Activated naive CD8-positive, alpha-beta T cell treated with anti-CD3 and anti-CD28 coated beads, Interleukin-2, amount 50 U/mL, for 16 hours (primary cell): Measurements from ENCODE around the gene GUCA2B.

Experiments used
- DNase-seq: peaks from one replicate; pipeline ENCODE4 v3.0.0-alpha.2; 2020; ENCODE audit warnings: low read depth, low spot score

The GUCA2B gene

DNA sequence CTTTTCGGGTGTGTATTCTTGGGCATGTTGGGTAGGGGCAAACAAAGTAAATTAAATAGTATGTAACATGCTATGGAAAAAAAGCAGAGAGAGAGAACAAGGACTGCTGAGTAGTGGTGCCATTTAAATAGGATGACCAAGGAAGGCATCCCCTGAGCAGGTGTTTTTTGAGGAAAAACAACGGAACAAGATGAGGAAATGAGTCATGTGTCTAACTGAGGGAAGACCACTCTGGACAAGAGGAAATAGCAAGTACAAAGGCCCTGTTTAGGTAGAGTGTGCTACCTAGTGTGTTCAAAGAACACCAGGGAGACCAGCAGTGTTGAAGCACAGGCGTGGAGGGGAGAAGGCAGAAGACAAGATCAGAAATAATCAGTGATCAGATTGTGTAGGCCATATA is 31.4 kb downstream of the GUCA2B start:
- DNase-seq, result no peak

DNA sequence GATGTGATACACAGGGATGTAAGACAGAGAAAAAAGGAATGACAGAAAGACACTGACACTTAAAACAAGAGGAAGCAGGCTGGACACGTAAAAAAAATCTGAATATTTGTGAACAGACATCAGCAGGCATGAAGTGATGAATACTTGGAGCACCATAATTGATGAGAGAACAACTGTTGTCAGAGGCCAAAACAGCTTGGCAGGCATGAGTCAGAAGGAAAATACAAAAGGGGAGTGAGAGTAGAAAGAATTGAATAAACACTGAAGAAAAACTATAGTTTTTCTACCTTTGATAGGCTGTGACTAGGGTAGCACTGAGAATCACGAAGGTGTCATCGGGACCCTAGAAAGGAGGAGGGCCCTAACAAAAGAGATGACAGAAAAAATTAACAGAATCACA is 32.9 kb downstream of the GUCA2B start:
- DNase-seq, result no peak

DNA sequence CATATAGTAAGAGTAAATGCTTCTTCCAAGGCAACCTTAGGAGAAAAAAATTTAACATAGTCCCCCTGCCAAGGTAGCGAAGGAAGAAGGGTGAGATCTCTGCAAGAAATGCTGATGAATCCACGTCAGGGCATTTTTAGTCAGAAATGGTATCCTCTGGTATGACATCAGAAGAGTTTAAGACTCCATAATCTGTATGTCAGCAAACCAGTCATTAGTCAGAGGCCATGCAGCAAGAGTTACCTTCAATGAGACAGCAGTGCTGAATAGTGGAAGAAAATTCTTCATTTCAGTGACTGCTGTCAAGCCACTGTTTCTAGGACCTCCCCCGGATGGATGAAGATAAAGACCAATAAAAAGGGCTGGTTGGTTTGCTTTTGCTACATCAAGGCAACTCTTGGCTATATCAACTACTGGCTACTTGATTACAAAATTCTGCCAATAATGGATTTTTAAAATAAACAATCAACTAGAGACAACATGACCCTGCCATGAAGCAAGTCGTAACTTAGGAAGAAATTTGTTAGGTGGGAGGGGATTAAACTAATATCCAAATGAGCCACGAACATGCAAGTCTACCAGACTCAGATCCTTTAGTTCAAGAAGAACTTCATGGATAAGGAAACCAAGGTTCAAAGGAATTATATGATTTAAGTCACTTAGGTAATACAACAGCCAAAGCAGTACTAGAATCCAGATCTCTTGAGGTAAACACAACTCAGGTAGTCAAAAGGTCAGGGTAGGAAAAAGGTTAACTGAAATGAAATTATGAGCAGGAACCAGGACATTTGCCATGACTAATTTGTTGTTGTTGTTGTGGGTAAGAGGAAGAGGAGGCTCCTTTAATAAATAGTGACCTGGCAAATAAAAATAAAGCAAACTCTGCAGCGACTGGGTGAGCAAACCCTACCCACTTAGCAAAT is 37.0 kb downstream of the GUCA2B start:
- DNase-seq, result no peak

DNA sequence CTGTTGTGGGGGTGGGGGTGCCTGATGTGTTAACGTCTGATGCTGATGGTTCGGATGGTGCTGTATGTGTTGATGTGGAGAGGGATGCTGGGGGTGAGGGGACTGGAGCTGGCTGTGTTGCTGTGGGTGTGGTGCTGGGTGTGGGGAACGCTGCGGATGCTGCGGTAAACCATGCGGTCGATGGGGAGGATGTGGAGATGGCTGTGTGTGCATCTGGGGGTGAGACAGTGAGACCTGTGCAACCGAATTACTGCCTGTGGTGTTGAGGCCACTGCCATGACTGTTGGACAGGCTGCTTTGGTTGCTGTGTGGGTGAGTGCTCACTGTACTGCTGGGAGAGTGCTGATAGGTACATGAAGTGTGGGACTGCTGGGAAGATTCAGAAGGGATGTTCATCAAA is 38.1 kb downstream of the GUCA2B start:
- no peak for DNase-seq

DNA sequence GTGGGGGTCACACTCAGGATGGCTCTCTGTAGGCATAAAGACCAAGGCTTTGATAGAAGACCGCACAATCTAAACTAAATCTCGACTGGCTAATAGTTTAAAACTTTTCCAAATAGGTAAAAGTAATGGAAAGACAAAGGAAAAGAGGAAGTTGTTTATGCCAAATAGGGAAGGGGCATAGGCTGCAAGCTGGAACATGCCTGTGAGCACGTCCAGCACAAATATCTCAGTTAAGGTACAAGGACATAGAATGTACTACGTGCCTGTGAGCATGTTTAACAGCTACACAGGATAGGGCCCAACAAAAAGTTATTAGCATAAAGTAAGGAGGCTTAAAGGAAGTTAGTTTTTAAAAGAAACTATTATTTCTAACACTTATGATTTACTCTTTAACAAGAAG is 38.9 kb downstream of the GUCA2B start:
- no peak for DNase-seq

DNA sequence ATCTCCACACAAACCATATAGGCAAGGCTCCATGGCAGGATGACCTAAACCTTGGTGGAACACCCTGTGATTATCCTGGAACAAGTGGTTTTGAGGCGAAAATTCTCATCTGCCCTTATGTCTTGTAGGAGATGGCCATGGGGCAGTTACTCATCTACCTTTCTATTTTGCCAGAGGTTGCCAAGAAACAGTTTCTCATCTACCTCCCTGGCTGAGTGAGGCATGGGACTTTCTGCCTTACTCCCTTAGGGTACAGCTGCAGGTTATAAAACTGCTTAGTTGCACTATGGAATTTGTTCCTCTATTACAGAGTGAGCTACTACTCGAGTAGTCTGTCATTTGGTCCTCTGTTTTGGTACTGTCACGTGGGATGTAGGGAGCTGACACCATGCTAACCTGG is 42.6 kb downstream of the GUCA2B start:
- DNase-seq, result no peak

DNA sequence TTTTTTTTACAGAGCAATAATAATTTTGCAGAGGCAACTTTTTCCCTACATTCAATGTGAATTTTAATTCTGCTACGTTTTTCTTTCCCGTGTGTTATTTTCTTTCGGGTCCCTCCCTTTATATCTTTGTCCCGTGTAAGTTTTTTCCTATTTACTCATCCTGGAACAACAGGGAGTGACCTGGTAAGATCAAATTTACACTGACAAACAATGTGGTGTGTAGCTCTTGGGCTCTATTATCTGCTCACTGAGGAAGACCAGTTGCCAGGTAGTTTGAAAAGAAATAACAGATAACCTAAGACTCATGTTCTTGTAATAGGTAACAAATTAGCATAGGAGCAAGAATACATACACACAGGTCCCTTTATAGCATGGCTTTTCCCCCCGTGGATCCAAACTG is 45.0 kb downstream of the GUCA2B start:
- no peak for DNase-seq

DNA sequence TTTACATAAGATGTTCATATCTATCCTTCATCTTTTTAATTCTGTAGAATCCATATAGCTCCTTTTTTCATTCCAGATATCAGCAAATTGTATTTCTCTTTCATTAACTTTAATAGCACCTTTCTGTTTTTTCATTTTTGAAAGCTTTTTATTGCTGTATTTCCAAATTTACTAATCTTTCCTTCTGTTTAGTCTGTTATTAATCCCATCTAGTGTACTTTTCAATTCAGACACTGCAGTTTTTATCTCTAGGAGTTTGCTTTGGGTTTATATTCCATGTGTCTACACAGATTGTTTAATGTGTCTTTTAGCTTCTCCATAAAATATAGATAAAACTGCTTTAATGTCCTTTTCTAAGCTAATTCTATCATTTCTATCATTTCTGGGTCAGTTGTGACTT is 48.8 kb downstream of the GUCA2B start:
- DNase-seq, result no peak
